ENCODE data around the gene ASGR2. TPM values are rescaled to one million over a fixed set of nuclear protein-coding genes. Genes with fewer than 3 reads are reported as not detected.
"Not testable (repeated sequence)": the region's sequence is repeated elsewhere in the genome, so short reads cannot be mapped to it uniquely, and the experiment has no call there.

Gene ASGR2
- total RNA-seq, 3 donors from 2014 or later = 0.25 TPM; not detected in 2

DNA sequence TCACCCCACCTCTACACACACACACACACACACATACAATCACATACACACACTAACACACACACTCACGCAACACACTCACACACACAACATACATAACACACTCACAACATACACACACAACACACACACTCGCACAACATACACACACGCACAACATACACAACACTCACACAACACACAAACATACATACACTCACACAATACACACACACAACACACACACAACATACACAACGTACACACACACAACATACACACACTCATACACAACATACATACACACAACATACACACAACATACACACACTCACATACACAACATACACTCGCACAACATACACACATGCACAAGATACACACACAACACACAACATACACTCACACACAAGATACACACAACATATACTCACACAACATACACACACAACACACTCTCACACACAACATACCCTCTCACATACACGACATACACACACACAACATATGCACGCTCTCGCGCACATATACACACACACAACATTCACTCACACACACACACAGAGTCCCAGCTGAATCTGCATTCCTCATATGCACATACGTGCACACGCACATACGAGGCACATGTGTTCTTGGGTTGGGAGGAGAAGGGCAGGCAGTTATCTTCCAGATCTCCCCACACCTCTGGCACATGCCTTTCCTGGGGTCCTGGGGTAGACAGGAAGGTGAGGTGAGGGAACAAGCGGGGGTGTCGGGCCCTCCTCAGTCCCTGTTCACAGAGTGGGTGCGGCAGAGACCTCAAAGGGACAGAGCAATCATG lies 1.1 kb downstream of the ASGR2 start:
- H3K4me1 Mint-ChIP-seq (ENCODE audit: low read depth) = peaks cover 11% of the 10 kb centered on the region
- DNase-seq (no peak), ATAC-seq (no peak)
- H3K9me3 Mint-ChIP-seq = no peaks in the 10 kb centered on the region
- H3K36me3 Mint-ChIP-seq (ENCODE audit: insufficient read depth) = no peaks in the 10 kb centered on the region
- no peak overlapping the region for H3K4me3 Mint-ChIP-seq
- H3K27me3 Mint-ChIP-seq (ENCODE audit: low read depth) = peaks cover 4% of the 10 kb centered on the region

DNA sequence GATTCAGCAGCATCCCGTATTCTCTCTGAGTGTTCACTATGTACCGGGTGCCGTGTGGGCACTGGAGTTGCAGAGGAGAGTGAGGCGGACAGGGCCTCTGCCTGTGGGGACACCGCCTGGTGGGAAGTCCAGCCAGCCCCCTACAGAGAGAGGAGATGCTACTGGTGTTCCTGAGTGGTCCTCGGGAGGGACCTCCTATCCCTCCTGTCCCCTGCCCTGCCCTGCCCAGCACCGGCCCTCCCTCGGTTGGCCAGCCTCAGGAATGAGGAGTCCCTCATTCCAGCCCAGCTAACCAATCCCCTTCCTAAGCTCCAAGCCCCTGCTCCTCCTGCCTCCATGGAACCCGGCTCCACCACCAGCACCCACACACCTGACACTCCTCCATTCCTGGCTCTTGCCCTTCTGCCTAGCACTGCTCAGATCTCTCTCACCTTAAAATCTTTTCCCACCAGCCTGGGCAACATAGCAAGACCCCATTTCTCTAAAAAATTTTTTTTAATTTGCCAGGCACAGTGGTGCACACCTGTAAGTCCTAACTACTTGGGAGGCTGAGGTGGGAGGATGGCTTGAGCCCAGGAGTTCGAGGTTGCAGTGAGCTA lies 2.0 kb downstream of the ASGR2 start:
- Mint-ChIP-seq H3K9me3 (no peaks in the 10 kb centered on the region), H3K4me3 (no peak overlapping the region), H3K4me1 (ENCODE audit: low read depth) (peaks cover 11% of the 10 kb centered on the region), H3K36me3 (ENCODE audit: insufficient read depth) (no peaks in the 10 kb centered on the region), H3K27me3 (ENCODE audit: low read depth) (peaks cover 4% of the 10 kb centered on the region)
- DNase-seq = no peak
- no peak for ATAC-seq

DNA sequence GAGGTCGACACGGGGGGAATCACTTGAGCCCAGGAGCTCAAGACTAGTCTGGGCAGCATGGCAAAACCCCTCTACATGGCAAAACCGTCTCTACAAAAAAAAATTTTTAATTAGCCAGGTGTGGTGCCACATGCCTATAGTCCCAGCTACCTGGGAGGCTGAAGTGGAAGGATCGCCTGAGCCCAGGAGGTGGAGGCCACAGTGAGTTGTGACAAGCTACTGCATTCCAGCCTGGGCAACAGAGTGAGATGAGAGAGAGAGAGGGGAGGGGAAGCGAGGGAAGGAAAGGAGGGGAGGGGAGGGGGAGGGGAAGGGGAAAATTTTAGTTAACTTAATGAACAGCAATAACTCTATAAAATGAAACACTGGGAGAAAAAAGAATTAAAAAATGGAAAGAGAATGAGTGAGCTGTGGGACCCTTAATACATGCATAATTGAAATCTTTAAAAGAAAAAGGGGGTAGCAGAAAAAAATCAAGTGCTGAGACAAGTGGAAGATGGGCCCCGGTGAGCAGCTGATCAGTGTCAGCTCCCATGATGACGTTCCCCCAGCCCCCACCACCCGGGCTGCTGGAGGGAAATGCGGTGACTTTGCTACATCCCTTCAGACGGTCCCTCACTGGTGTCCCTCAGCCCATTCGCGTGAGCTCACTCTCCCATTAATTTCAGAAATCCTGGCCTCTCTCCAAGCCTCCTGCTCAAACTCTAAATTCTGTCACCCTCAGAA lies 2.7 kb downstream of the ASGR2 start:
- DNase-seq (no peak), ATAC-seq (no peak)
- Mint-ChIP-seq H3K36me3 (ENCODE audit: insufficient read depth) (no peaks in the 10 kb centered on the region), H3K9me3 (no peaks in the 10 kb centered on the region), H3K4me3 (no peak overlapping the region), H3K27me3 (ENCODE audit: low read depth) (peaks cover 7% of the 10 kb centered on the region), H3K4me1 (ENCODE audit: low read depth) (peaks cover 11% of the 10 kb centered on the region)

DNA sequence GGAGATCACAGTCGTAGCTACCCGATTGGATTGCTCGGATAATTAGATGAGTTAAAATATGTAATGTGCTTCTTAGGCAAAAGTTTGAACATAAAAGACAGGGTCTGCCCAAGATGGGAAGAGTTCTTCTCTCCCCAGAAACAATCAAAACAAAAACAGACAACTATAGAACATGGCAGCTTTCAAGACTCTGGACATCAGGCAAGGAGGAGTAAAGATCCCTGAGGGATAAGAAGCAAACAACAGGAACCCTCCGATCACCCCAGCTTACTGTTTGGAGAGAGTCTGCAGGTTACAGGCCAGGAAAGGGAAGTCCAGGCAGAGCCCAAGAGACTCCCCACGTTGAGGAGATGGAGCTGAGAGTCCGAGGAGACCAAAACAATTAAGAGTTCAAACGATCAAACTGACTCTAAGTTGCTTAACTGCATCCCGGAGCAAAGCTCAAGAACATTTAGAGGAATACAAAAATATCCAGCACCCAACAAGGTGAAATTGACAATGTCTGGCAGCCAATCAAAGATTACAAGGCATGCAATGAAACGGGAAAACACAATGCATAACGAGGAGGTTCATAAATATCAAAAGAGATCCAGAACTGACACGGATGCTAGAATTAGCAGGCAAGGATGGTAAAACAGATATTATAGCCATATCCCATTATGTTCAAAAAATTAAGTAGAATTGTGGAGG lies 3.9 kb downstream of the ASGR2 start:
- no peak for ATAC-seq
- H3K36me3 Mint-ChIP-seq (ENCODE audit: insufficient read depth) = no peaks in the 10 kb centered on the region
- peaks cover 11% of the 10 kb centered on the region for H3K4me1 Mint-ChIP-seq (ENCODE audit: low read depth)
- DNase-seq = no peak
- no peaks in the 10 kb centered on the region for H3K9me3 Mint-ChIP-seq
- peaks cover 7% of the 10 kb centered on the region for H3K27me3 Mint-ChIP-seq (ENCODE audit: low read depth)
- no peak overlapping the region for H3K4me3 Mint-ChIP-seq

DNA sequence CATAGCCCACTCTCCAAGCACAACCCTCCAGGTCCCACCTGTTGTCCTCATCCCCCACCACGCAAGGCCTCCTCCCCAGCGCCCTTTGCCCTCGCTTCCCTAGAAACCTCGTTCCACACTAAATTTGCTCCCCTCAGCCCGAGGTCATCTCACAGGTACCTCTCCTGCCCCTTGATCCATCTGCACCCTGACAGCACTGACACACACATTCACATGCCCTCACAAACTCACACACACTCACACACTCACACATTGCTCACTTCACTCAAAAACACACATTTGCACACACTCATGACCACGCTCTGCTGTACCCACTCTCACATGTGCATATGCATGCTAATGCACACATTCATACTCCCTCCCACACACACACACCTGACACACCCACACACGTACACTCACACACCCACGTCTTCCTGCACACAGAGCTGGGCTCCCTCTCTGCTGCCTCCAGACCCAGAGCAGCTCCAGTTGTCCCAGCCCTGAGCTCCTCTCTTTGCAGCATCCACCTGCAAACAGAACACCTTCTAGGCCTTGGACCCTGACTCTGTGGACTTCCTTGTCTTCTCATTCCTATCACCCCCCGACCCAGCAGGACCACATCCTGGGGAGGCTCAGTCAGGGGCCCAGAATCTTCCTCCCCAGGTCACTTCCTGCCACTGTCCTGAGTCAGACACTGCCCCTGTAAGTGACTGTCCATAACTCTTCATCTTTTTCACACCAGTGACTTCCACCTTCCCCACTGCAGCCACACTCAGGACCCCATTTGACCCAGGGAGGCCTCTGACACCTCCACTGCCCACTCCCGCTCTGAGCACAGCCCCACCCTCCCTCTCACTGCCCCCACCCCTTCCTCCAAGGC lies 4.9 kb downstream of the ASGR2 start:
- Mint-ChIP-seq H3K4me3 (no peak overlapping the region), H3K4me1 (ENCODE audit: low read depth) (peaks cover 11% of the 10 kb centered on the region), H3K9me3 (no peaks in the 10 kb centered on the region), H3K36me3 (ENCODE audit: insufficient read depth) (no peaks in the 10 kb centered on the region), H3K27me3 (ENCODE audit: low read depth) (peaks cover 7% of the 10 kb centered on the region)
- no peak for DNase-seq
- no peak for ATAC-seq

DNA sequence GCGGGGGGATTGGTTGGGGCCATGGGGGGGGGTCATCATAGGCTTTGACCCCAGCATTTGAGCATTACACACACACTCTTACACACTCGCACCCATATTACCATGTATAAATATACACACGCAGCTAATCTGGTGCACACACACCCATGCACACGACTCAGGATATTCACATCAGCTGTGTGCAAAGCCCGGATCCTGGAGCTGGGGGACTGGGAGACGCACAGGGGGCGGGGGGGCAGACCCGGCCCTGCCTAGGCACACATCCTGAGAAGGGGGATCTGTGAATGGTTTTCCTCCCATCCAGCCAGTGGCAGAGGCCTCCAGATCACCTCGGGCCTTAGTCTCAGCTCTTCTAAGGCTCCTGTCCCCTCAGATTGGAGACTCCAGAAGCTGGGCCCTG lies 5.6 kb downstream of the ASGR2 start:
- no peak for DNase-seq
- Mint-ChIP-seq H3K27me3 (ENCODE audit: low read depth) (peaks cover 7% of the 10 kb centered on the region), H3K4me3 (no peak overlapping the region), H3K9me3 (no peaks in the 10 kb centered on the region), H3K36me3 (ENCODE audit: insufficient read depth) (no peaks in the 10 kb centered on the region), H3K4me1 (ENCODE audit: low read depth) (peaks cover 11% of the 10 kb centered on the region)
- no peak for ATAC-seq

DNA sequence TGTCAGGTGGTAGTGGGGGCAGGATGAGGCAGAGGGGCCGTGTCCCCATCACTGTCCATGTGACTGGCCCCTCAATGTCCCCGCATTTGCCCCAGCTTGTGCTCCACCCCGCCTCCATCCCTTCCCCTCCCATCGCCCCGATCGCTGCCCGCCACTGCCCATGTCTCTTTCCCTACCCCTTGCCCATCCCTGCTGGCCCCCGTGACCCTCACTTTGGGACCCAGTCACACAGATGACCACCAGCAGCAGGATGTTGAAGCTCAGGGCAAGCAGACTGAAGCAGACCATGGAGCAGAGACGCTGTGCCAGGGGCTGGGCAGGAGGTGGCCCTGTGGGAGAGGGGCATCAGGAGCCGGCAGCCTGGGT lies 6.1 kb downstream of the ASGR2 start:
- Mint-ChIP-seq H3K27me3 (ENCODE audit: low read depth) (peaks cover 7% of the 10 kb centered on the region), H3K9me3 (no peaks in the 10 kb centered on the region), H3K4me3 (no peak overlapping the region), H3K36me3 (ENCODE audit: insufficient read depth) (no peaks in the 10 kb centered on the region), H3K4me1 (ENCODE audit: low read depth) (peaks cover 11% of the 10 kb centered on the region)
- DNase-seq (no peak), ATAC-seq (no peak)

DNA sequence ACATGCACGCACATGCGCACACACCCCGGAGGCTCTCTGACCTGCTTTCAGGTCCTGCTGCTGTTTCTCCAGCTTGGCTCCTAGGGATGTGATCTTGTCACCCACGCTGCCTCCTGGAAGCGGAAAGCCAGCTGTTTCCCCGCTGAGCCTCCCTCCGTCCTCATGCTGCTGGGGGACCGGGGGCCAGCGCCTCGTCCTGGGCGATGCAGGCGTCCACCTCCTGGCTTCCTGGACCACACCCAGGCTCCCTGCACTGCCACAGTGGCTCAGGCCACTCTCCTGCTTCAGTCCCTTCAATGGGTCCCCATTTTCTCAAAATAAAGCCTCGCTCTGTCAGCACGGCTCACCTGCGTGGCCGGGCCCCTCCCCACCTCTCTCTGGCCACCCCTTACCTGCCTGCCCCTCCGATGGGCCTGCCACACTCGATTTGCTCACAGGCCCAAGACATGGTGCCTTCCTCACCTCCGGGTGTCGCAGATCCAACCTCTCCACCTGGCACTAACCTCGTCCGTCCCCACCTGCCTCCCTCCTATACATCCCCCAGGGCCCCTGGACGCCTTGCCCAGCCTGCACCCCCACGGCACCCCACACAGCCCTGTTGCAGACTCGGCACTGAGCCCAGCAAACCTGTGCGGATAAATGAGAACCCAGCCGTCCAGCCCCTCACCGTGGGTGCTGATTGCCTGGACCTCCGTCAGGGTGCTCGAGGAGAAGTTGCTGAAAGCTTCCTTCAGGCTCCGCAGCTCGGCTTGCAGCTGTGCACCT lies 6.6 kb downstream of the ASGR2 start:
- Mint-ChIP-seq H3K27me3 (ENCODE audit: low read depth) (peaks cover 11% of the 10 kb centered on the region), H3K4me3 (no peak overlapping the region), H3K4me1 (ENCODE audit: low read depth) (peaks cover 11% of the 10 kb centered on the region), H3K36me3 (ENCODE audit: insufficient read depth) (no peaks in the 10 kb centered on the region), H3K9me3 (no peaks in the 10 kb centered on the region)
- no peak for DNase-seq
- no peak for ATAC-seq

DNA sequence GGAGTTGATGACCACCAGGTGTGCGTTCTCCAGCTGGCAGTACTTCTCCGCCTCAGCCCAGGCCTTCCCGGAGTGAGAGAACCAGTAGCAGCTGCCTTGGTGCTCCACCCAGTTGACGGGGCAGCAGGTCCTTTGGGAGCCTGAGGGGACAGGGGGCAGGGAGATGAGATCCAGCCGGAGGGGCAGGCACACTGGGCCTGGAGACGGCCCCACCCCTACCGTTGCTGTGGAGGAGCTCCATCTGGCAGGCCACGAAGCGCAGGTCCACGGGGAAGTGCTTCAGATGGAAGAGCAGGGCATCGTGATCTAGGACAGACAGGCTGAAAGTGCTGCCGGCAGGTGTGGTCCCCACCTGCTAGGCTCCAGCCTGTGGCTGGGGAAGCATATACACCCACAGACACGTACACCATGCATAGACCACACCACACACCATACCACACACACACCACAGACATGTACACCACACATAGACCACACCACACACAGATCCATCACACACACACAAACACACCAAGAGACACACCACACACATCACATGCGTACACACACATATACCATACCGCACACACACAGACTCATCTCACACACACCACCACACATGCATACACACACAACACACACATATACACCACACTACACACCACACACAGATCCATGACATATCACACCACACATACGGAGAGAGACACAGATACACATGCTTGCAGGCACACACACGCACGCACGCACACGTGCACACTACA lies 7.4 kb downstream of the ASGR2 start:
- Mint-ChIP-seq H3K36me3 (ENCODE audit: insufficient read depth) (no peaks in the 10 kb centered on the region), H3K4me3 (no peak overlapping the region), H3K27me3 (ENCODE audit: low read depth) (peaks cover 19% of the 10 kb centered on the region), H3K4me1 (ENCODE audit: low read depth) (peaks cover 11% of the 10 kb centered on the region), H3K9me3 (no peaks in the 10 kb centered on the region)
- DNase-seq = no peak
- ATAC-seq = no peak

DNA sequence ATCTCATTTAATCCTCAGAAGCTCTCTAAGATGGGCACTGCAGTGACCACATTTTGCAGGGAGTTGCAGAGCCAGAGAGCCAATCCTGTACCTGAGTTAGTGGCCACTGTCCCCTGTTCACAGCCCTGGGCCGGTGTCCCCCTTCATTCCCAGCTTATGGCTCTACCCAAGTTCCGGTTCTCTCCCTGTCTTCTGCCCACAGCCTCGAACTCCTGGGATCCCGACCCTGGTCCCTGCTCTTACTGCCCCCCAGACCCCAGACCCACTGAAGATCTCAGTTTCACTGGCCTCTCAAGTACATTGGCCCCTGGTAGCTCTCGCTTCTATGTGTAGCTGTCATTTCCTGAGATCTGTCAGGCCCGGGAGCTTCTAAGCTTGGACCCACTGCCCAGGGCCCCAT lies 12.2 kb downstream of the ASGR2 start:
- Mint-ChIP-seq H3K9me3 (no peaks in the 10 kb centered on the region), H3K36me3 (ENCODE audit: insufficient read depth) (no peaks in the 10 kb centered on the region), H3K4me1 (ENCODE audit: low read depth) (no peaks in the 10 kb centered on the region), H3K4me3 (no peak overlapping the region), H3K27me3 (ENCODE audit: low read depth) (peaks cover 18% of the 10 kb centered on the region)
- ATAC-seq (no peak), DNase-seq (no peak)

DNA sequence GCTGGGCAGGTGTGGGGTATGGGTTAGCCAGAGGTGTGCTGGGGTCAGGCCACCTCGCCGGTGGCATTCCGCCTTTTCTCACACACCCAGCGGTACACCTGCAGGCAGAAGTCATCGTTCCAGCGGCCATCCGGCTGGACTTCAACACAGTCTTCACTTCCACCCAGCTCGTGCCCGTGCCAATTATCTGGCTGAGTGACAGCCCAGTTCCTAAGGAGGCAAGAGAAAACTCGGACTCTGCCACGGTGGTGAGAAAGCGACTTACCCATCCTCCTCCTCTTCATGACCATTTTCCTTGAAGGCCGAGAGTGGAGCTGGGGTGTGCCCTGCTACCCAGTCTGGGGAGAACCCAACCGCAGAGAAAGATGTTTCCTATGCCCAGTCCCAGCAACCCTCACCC lies 13.1 kb downstream of the ASGR2 start:
- Mint-ChIP-seq H3K9me3 (no peaks in the 10 kb centered on the region), H3K36me3 (ENCODE audit: insufficient read depth) (no peaks in the 10 kb centered on the region), H3K4me3 (no peak overlapping the region), H3K27me3 (ENCODE audit: low read depth) (peaks cover 16% of the 10 kb centered on the region), H3K4me1 (ENCODE audit: low read depth) (no peaks in the 10 kb centered on the region)
- no peak for DNase-seq
- ATAC-seq = no peak

DNA sequence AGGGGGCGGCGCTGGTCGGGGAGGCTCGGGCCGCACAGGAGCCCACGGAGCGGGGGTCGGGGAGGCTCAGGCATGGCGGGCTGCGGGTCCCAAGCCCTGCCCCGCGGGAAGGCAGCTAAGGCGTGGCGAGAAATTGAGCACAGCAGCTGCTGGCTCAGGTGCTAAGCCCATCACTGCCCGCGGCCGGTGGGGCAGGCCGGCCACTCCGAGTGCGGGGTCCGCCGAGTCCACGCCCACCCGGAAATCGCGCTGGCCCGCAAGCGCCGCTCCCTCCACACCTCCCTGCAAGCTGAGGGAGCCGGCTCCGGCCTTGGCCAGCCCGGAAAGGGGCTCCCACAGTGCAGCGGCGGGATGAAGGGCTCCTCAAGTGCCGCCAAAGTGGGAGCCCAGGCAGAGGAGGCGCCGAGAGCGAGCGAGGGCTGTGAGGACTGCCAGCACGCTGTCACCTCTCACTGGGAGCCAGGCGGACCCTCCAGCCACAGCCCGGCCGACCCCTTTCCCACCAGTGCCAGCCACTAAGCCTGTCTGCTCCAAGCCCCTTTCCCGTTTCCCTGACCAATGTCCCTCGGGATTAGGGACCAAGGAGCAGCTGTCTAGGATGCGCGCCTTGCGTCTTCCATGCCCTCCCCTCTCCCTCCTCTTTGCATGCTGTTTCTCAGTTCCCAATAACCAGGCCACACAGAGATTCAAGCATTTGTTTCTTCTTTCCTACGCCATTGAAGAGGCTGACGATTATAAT lies 13.8 kb downstream of the ASGR2 start:
- H3K27me3 Mint-ChIP-seq (ENCODE audit: low read depth) = peaks cover 16% of the 10 kb centered on the region
- ATAC-seq; H3K4me1 Mint-ChIP-seq (ENCODE audit: low read depth): not testable (repeated sequence)

More for the DNA sequence above, 13.8 kb downstream of the ASGR2 start:
- H3K4me3 Mint-ChIP-seq; H3K36me3 Mint-ChIP-seq (ENCODE audit: insufficient read depth); H3K9me3 Mint-ChIP-seq; DNase-seq: not testable (repeated sequence)
